MM.1S (cell line): ENCODE measurements around the gene WDR77.

Experiments
- CTCF ChIP-seq: fragments of 300-600 bp; sonication (generic); IDR thresholded peaks from 2 replicates; pipeline ENCODE4 v1.5.1; 2016; ENCODE audit warnings: antibody characterized with exemption, low read length, mixed read lengths
- EZH2 ChIP-seq: fragments of 300-600 bp; sonication (generic); optimal IDR thresholded peaks from 2 replicates; pipeline ENCODE3; 2017; ENCODE audit warnings: low read depth, mild to moderate bottlenecking, antibody characterized with exemption, low read length, mixed read lengths
- EZH2phosphoT487 ChIP-seq: fragments of 300-600 bp; sonication (generic); IDR thresholded peaks from 2 replicates; pipeline ENCODE4 v1.6.1; 2018; ENCODE audit warnings: antibody characterized with exemption, low read length

- TF ChIP-seq CTCF (no peak), EZH2 (no peak), EZH2phosphoT487 (no peak)
These were observed 31.3 kb downstream of the WDR77 start for GRCh38 chr1:111417755-111418154.
